Osteoblast (primary cell): ENCODE measurements around the gene GEMIN2. TPM values are rescaled to one million over a fixed set of nuclear protein-coding genes. Genes with fewer than 3 reads are reported as not detected.
"Not testable (repeated sequence)": the region's sequence is repeated elsewhere in the genome, so short reads cannot be mapped to it uniquely, and the experiment has no call there.

ENCODE experiments used
- DNase-seq: peaks from one replicate; pipeline ENCODE4 v3.0.0; 2011; ENCODE audit warnings: low spot score, mixed read lengths; ENCODE audit not compliant: insufficient read length; ENCODE audit errors: missing footprints
- H2AFZ ChIP-seq: 2 replicates; pipeline ENCODE4 v1.6.0; 2011; ENCODE audit warnings: mild to moderate bottlenecking, low read length
- H3K27ac ChIP-seq: 2 replicates; pipeline ENCODE4 v1.5.1; 2011; ENCODE audit warnings: mild to moderate bottlenecking, low read depth, low read length, moderate library complexity
- H3K27me3 ChIP-seq: 2 replicates; pipeline ENCODE4 v1.6.0; 2012; ENCODE audit warnings: mild to moderate bottlenecking, control low read depth, inconsistent platforms, low read length, moderate library complexity; ENCODE audit not compliant: insufficient read depth
- H3K36me3 ChIP-seq: 2 replicates; pipeline ENCODE4 v1.5.1; 2011; ENCODE audit warnings: mild to moderate bottlenecking, low read length, control low read depth, moderate library complexity; ENCODE audit not compliant: insufficient read depth
- H3K4me1 ChIP-seq: 2 replicates; pipeline ENCODE4 v1.5.1; 2011; ENCODE audit warnings: mild to moderate bottlenecking, low read length, control low read depth, moderate library complexity; ENCODE audit not compliant: insufficient read depth
- H3K4me2 ChIP-seq: 2 replicates; pipeline ENCODE4 v1.6.0; 2011; ENCODE audit warnings: mild to moderate bottlenecking, low read length; ENCODE audit not compliant: insufficient read depth
- H3K4me3 ChIP-seq: fragments of 200-600 bp; sonication (generic); 3 replicates; pipeline ENCODE4 v1.5.1; 2012; ENCODE audit warnings: mild to moderate bottlenecking, low read length, inconsistent platforms; ENCODE audit not compliant: insufficient read depth
- H3K79me2 ChIP-seq: 2 replicates; pipeline ENCODE4 v1.6.0; 2012; ENCODE audit warnings: mild to moderate bottlenecking, low read length, control low read depth, inconsistent platforms; ENCODE audit not compliant: insufficient read depth
- H3K9me3 ChIP-seq: 2 replicates; pipeline ENCODE4 v1.5.1; 2011; ENCODE audit warnings: low read depth, low read length, control low read depth
- H4K20me1 ChIP-seq: 2 replicates; pipeline ENCODE4 v1.6.0; 2012; ENCODE audit warnings: mild to moderate bottlenecking, low read length, control low read depth; ENCODE audit not compliant: insufficient read depth
- total RNA-seq: library from RNA; depleted of rRNA; stranded (reverse); fragments of >200 nt; gene quantifications from 2 replicates; pipeline ENCODE4 v1.2.3, GENCODE V29; 2012
- TF ChIP-seq, protein P1 (sequence below): IDR thresholded peaks from 2 replicates; pipeline ENCODE4 v1.5.1; 2011; ENCODE audit warnings: mild to moderate bottlenecking, low read depth, low read length, moderate library complexity; ENCODE audit errors: extremely low read depth

The GEMIN2 gene
- total RNA-seq, 1 donor, result 24.2 TPM

- no peaks in the 10 kb centered on the region for H3K9me3 ChIP-seq
- H3K4me1 ChIP-seq, result peaks cover 34% of the 10 kb centered on the region
- no peak for DNase-seq
- H3K36me3 ChIP-seq, result peaks cover 24% of the 10 kb centered on the region
- H3K4me2 ChIP-seq, result peak overlapping the region; percentile 72
- TF ChIP-seq, protein P1, sequence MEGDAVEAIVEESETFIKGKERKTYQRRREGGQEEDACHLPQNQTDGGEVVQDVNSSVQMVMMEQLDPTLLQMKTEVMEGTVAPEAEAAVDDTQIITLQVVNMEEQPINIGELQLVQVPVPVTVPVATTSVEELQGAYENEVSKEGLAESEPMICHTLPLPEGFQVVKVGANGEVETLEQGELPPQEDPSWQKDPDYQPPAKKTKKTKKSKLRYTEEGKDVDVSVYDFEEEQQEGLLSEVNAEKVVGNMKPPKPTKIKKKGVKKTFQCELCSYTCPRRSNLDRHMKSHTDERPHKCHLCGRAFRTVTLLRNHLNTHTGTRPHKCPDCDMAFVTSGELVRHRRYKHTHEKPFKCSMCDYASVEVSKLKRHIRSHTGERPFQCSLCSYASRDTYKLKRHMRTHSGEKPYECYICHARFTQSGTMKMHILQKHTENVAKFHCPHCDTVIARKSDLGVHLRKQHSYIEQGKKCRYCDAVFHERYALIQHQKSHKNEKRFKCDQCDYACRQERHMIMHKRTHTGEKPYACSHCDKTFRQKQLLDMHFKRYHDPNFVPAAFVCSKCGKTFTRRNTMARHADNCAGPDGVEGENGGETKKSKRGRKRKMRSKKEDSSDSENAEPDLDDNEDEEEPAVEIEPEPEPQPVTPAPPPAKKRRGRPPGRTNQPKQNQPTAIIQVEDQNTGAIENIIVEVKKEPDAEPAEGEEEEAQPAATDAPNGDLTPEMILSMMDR, result no peak
- H2AFZ ChIP-seq, result no peak overlapping the region
- peak overlapping the region; percentile 52 for H3K4me3 ChIP-seq
- H4K20me1 ChIP-seq, result peaks cover 50% of the 10 kb centered on the region
- no peak overlapping the region for H3K27ac ChIP-seq
- H3K27me3 ChIP-seq, result no peaks in the 10 kb centered on the region
- peaks cover 98% of the 10 kb centered on the region for H3K79me2 ChIP-seq
Observed at GRCh38 chr14:39099748-39100147, 14.4 kb upstream of the GEMIN2 start.

DNA sequence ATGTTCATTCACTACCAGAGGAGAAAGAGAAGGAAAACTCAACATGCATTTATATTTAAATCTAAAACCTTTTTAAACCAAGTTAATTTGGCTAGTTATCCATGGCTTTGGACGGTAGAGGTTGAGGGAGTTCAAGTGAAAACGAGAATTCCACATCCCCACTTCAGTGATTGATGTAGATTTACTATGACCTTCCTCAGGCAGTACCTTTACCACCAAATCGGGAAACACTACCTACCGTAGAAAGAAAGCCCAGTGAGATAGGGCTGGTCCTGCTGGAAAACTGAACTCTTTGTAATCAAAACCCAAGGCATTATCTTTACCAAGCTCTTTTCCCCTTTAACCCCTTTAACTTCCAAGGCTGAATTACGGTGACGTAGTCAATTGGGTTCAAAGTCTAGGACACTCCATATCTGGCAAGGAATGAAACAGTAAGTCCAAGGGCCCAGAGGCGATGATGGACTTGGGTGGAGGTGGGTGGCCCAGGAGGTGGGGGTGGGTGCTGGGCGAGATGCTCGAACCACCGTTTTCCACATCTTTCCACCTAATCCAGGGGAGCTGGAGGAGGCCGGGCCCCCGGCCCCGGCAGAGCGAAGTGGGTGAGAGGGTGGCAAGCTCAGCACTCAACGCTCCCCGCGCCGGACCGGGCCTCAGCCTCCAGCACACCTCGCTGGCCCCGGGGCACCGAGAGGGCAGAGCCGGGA, 11.7 kb upstream of the GEMIN2 start:
- peak; percentile 68 for DNase-seq
- H3K79me2 ChIP-seq, result peaks cover 72% of the 10 kb centered on the region

GRCh38 chr14:39102969-39103957, 10.9 kb upstream of the GEMIN2 start, which contains the start of gene SEC23A:
SEC23A (minus strand) TSS chr14:39103235; CDS start chr14:39096118, 7,117 bp downstream.
- peak within 1 kb of the TSS; percentile 96 for H3K4me2 ChIP-seq
- no peaks in the 10 kb centered on the region for H3K9me3 ChIP-seq
- peaks cover 10% of the 10 kb centered on the region for H3K36me3 ChIP-seq
- peak; percentile 92 for DNase-seq
- TF ChIP-seq, protein P1, result no peak
- peaks cover 23% of the 10 kb centered on the region for H3K4me1 ChIP-seq
- no peaks in the 10 kb centered on the region for H3K27me3 ChIP-seq
- H3K79me2 ChIP-seq, result peaks cover 64% of the 10 kb centered on the region
- peak within 1 kb of the TSS; percentile 80 for H3K27ac ChIP-seq
- peak within 1 kb of the TSS; percentile 84 for H2AFZ ChIP-seq
- peaks cover 22% of the 10 kb centered on the region for H4K20me1 ChIP-seq
- H3K4me3 ChIP-seq, result peak within 1 kb of the TSS; percentile 84

More for the DNA sequence above, 11.7 kb upstream of the GEMIN2 start:
- H3K9me3 ChIP-seq, result no peaks in the 10 kb centered on the region
- peak overlapping the region; percentile 84 for H2AFZ ChIP-seq
- TF ChIP-seq, protein P1, result no peak
- no peaks in the 10 kb centered on the region for H3K27me3 ChIP-seq
- peak overlapping the region; percentile 84 for H3K4me3 ChIP-seq
- H3K4me2 ChIP-seq, result peak overlapping the region; percentile 96
- H3K27ac ChIP-seq, result peak overlapping the region; percentile 80
- peaks cover 30% of the 10 kb centered on the region for H4K20me1 ChIP-seq
- peaks cover 30% of the 10 kb centered on the region for H3K4me1 ChIP-seq
- H3K36me3 ChIP-seq, result peaks cover 10% of the 10 kb centered on the region

DNA sequence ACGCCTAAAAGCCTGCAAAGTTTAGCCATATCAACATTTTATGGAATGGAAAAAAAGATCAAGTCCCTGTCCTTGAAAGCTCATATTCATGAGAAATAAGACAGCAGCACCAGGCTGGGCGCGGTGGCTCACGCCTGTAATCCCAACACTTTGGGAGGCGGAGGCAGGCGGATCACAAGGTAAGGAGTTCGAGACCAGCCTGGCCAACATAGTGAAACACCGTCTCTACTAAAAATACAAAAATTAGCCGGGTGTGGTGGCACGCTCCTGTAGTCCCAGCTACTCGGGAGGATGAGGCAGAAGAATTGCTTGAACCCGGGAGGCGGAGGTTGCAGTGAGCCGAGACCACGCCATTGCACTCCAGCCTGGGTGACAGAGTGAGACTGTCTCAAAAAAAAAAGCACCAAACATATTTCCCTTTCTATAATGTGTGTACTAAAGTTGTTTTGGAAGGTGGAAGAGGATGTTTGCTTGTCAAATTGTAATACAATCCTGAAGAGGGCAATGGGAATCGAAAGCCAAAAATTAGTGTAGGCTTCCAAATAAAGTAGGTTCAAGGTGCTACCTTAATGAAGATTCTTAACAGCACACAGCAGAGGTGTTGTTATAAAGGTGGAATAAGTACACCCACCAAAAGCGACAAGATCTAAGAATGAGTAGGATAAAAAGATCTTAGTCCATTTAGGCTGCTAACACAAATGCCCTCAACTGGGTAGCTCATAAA, 9.9 kb upstream of the GEMIN2 start:
- not testable (repeated sequence) for H3K9me3 ChIP-seq, H2AFZ ChIP-seq, H3K27me3 ChIP-seq, DNase-seq
- Histone ChIP-seq H3K79me2 (peaks cover 54% of the 10 kb centered on the region), H3K36me3 (peaks cover 10% of the 10 kb centered on the region), H3K4me2 (peak overlapping the region; percentile 96), H3K4me1 (peaks cover 23% of the 10 kb centered on the region), H4K20me1 (peaks cover 16% of the 10 kb centered on the region), H3K27ac (peak overlapping the region; percentile 80), H3K4me3 (peak overlapping the region; percentile 84)
